Osteoblast (primary cell): ENCODE results near the gene TMEM43. TPM values are rescaled to one million over a fixed set of nuclear protein-coding genes. Genes with fewer than 3 reads are reported as not detected.

Experiments
- DNase-seq: peaks from one replicate; pipeline ENCODE4 v3.0.0; 2011; ENCODE audit warnings: low spot score, mixed read lengths; ENCODE audit not compliant: insufficient read length; ENCODE audit errors: missing footprints
- H2AFZ ChIP-seq: 2 replicates; pipeline ENCODE4 v1.6.0; 2011; ENCODE audit warnings: mild to moderate bottlenecking, low read length
- H3K27ac ChIP-seq: 2 replicates; pipeline ENCODE4 v1.5.1; 2011; ENCODE audit warnings: mild to moderate bottlenecking, low read depth, low read length, moderate library complexity
- H3K27me3 ChIP-seq: 2 replicates; pipeline ENCODE4 v1.6.0; 2012; ENCODE audit warnings: mild to moderate bottlenecking, control low read depth, inconsistent platforms, low read length, moderate library complexity; ENCODE audit not compliant: insufficient read depth
- H3K36me3 ChIP-seq: 2 replicates; pipeline ENCODE4 v1.5.1; 2011; ENCODE audit warnings: mild to moderate bottlenecking, low read length, control low read depth, moderate library complexity; ENCODE audit not compliant: insufficient read depth
- H3K4me1 ChIP-seq: 2 replicates; pipeline ENCODE4 v1.5.1; 2011; ENCODE audit warnings: mild to moderate bottlenecking, low read length, control low read depth, moderate library complexity; ENCODE audit not compliant: insufficient read depth
- H3K4me2 ChIP-seq: 2 replicates; pipeline ENCODE4 v1.6.0; 2011; ENCODE audit warnings: mild to moderate bottlenecking, low read length; ENCODE audit not compliant: insufficient read depth
- H3K4me3 ChIP-seq: fragments of 200-600 bp; sonication (generic); 3 replicates; pipeline ENCODE4 v1.5.1; 2012; ENCODE audit warnings: mild to moderate bottlenecking, low read length, inconsistent platforms; ENCODE audit not compliant: insufficient read depth
- H3K79me2 ChIP-seq: 2 replicates; pipeline ENCODE4 v1.6.0; 2012; ENCODE audit warnings: mild to moderate bottlenecking, low read length, control low read depth, inconsistent platforms; ENCODE audit not compliant: insufficient read depth
- H3K9me3 ChIP-seq: 2 replicates; pipeline ENCODE4 v1.5.1; 2011; ENCODE audit warnings: low read depth, low read length, control low read depth
- H4K20me1 ChIP-seq: 2 replicates; pipeline ENCODE4 v1.6.0; 2012; ENCODE audit warnings: mild to moderate bottlenecking, low read length, control low read depth; ENCODE audit not compliant: insufficient read depth
- CTCF ChIP-seq: IDR thresholded peaks from 2 replicates; pipeline ENCODE4 v1.5.1; 2011; ENCODE audit warnings: mild to moderate bottlenecking, low read depth, low read length, moderate library complexity; ENCODE audit errors: extremely low read depth
- total RNA-seq: library from RNA; depleted of rRNA; stranded (reverse); fragments of >200 nt; gene quantifications from 2 replicates; pipeline ENCODE4 v1.2.3, GENCODE V29; 2012

The TMEM43 gene
- total RNA-seq, 1 donor: 138 TPM

GRCh38 chr3:14145236-14145635 lies 20.4 kb downstream of the TMEM43 start:
- Histone ChIP-seq H3K4me2 (peak overlapping the region; percentile 76), H3K4me1 (peaks cover 46% of the 10 kb centered on the region), H3K79me2 (no peaks in the 10 kb centered on the region), H3K4me3 (no peak overlapping the region), H4K20me1 (no peaks in the 10 kb centered on the region), H3K36me3 (peaks cover 50% of the 10 kb centered on the region), H3K27ac (peak overlapping the region; percentile 98), H2AFZ (no peak overlapping the region), H3K27me3 (no peaks in the 10 kb centered on the region), H3K9me3 (no peaks in the 10 kb centered on the region)
- TF ChIP-seq CTCF: no peak
- peak; percentile 63 for DNase-seq

- Histone ChIP-seq H3K36me3 (peaks cover 50% of the 10 kb centered on the region), H3K79me2 (no peaks in the 10 kb centered on the region), H2AFZ (no peak overlapping the region), H3K27me3 (no peaks in the 10 kb centered on the region), H3K4me3 (no peak overlapping the region), H4K20me1 (no peaks in the 10 kb centered on the region), H3K9me3 (no peaks in the 10 kb centered on the region), H3K4me2 (no peak overlapping the region), H3K4me1 (peaks cover 42% of the 10 kb centered on the region), H3K27ac (peak overlapping the region; percentile 98)
- TF ChIP-seq CTCF: no peak
- no peak for DNase-seq
These were observed 21.0 kb downstream of the TMEM43 start for GRCh38 chr3:14145670-14146380.

GRCh38 chr3:14146381-14147065 lies 21.7 kb downstream of the TMEM43 start:
- no peaks in the 10 kb centered on the region for H4K20me1 ChIP-seq
- no peaks in the 10 kb centered on the region for H3K79me2 ChIP-seq
- no peak for TF ChIP-seq CTCF
- peak; percentile 23 for DNase-seq
- peaks cover 37% of the 10 kb centered on the region for H3K4me1 ChIP-seq
- no peak overlapping the region for H3K4me3 ChIP-seq
- H3K27me3 ChIP-seq: no peaks in the 10 kb centered on the region
- H3K9me3 ChIP-seq: no peaks in the 10 kb centered on the region
- peaks cover 49% of the 10 kb centered on the region for H3K36me3 ChIP-seq
- no peak overlapping the region for H2AFZ ChIP-seq
- H3K27ac ChIP-seq: peak overlapping the region; percentile 98
- H3K4me2 ChIP-seq: no peak overlapping the region

DNA sequence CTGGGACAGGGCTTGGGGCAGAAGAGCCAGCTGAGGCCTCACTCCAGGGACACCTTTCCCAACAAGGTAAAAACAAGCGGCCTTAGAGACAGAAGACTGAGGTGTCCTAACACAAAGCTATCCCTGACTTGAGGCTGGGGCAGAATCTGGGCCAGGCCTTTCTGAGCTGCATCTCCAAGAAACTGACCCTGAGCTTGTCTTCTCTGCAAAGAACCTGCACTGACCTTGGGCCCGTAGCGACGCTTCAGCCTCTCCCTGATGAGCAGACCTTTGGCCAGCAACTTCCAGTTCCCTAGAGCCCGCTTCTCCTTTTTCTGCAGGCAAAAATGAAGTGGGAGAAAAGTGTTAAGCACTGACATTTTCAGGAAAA lies 22.2 kb downstream of the TMEM43 start:
- Histone ChIP-seq H3K36me3 (peaks cover 51% of the 10 kb centered on the region), H3K4me1 (peaks cover 37% of the 10 kb centered on the region)
- no peak for TF ChIP-seq CTCF

More for the DNA sequence above, 22.2 kb downstream of the TMEM43 start:
- H3K27me3 ChIP-seq: no peaks in the 10 kb centered on the region
- no peak overlapping the region for H3K27ac ChIP-seq
- H3K4me3 ChIP-seq: no peak overlapping the region
- no peaks in the 10 kb centered on the region for H3K79me2 ChIP-seq
- no peak for DNase-seq
- no peaks in the 10 kb centered on the region for H3K9me3 ChIP-seq
- no peak overlapping the region for H3K4me2 ChIP-seq
- no peaks in the 10 kb centered on the region for H4K20me1 ChIP-seq
- H2AFZ ChIP-seq: no peak overlapping the region
